ENCODE data around the gene MARCHF6.
"Not testable (repeated sequence)": the region's sequence is repeated elsewhere in the genome, so short reads cannot be mapped to it uniquely, and the experiment has no call there.

DNA sequence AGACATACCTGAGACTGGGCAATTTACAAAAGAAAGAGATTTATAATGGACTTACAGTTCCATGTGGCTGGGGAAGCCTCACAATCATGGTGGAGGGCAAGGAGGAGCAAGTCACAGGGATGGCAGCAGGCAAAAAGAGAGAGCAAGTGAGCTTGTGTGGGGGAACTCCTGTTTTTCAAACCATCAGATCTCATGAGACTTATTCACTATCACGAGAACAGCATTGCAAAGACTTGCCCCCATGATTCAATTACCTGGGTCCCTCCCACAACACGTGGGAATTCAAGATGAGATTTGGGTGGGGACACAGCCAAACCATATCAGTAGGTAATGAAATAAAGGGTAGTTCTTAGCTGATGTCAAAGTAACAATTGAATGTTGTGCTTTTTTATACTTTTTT, 17.9 kb downstream of the MARCHF6 start:
- TF ChIP-seq TAF1, POLR2A, POLR2AphosphoS5 (IDR thresholded peaks at IDR 0.05; ENCODE audit: low read depth, low read length): not testable (repeated sequence)

All from GM12891 (cell line).